ENCODE data around the gene PLS3. TPM values are rescaled to one million over a fixed set of nuclear protein-coding genes. Genes with fewer than 3 reads are reported as not detected.

PLS3 gene
- total RNA-seq, 4 donors from 2014 or later, result 11.0 to 23.1 (median 13.1) TPM

DNA sequence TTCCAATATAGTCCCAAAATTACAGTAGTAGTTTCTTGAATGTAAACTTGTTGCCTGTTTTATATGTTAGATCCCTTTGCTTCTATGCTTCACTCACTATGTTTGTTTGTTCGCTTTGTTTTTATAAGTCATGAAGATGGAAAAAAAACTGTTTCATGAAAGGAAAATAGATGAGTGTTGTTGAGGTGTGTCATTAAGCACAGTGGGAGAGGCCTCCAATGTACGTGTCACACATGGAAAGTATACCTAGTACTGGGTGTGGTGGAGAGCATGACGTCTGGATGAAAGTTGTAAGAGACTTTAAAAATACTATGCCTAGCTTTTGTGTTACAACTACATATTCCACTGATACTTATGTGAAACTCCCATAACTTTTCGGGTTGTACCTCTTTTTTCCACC is 28.4 kb downstream of the PLS3 start:
- no peak overlapping the region for H3K4me3 ChIP-seq
- no peak for TF ChIP-seq POLR2A (IDR thresholded peaks at IDR 0.05)
- TF ChIP-seq, protein P1, sequence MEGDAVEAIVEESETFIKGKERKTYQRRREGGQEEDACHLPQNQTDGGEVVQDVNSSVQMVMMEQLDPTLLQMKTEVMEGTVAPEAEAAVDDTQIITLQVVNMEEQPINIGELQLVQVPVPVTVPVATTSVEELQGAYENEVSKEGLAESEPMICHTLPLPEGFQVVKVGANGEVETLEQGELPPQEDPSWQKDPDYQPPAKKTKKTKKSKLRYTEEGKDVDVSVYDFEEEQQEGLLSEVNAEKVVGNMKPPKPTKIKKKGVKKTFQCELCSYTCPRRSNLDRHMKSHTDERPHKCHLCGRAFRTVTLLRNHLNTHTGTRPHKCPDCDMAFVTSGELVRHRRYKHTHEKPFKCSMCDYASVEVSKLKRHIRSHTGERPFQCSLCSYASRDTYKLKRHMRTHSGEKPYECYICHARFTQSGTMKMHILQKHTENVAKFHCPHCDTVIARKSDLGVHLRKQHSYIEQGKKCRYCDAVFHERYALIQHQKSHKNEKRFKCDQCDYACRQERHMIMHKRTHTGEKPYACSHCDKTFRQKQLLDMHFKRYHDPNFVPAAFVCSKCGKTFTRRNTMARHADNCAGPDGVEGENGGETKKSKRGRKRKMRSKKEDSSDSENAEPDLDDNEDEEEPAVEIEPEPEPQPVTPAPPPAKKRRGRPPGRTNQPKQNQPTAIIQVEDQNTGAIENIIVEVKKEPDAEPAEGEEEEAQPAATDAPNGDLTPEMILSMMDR (IDR thresholded peaks at IDR 0.05), result no peak
- no peak for DNase-seq

DNA sequence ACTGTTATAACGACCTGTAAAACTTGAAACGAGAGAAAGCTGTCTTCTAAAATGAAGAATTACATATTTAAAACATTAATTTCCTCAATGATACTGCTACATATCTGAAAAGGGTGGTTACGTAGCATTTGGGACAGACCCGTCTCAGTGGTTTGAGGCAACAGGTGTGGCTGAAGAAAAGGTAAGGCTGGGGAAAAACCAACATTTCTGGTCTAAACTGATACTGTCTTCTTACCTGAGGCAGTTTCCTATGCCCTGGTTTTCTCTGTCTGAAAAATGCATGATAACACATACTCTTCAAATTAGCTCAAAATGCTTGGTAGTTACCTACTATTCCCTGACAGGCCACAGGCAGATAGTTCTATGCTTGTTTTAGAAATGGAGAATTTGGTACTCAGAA is 30.4 kb downstream of the PLS3 start:
- no peak overlapping the region for H3K27ac ChIP-seq
- no peak for DNase-seq
- H3K4me1 ChIP-seq, result no peaks in the 10 kb centered on the region
- no peaks in the 10 kb centered on the region for H3K36me3 ChIP-seq
- no peaks in the 10 kb centered on the region for H3K27me3 ChIP-seq
- no peaks in the 10 kb centered on the region for H3K9me3 ChIP-seq
- no peak overlapping the region for H3K4me3 ChIP-seq
- TF ChIP-seq POLR2A (IDR thresholded peaks at IDR 0.05), result no peak
- TF ChIP-seq, protein P1 (IDR thresholded peaks at IDR 0.05), result no peak

More for the DNA sequence above, 28.4 kb downstream of the PLS3 start:
- H3K27me3 ChIP-seq, result no peaks in the 10 kb centered on the region
- H3K27ac ChIP-seq, result no peak overlapping the region
- no peaks in the 10 kb centered on the region for H3K36me3 ChIP-seq
- H3K4me1 ChIP-seq, result no peaks in the 10 kb centered on the region
- H3K9me3 ChIP-seq, result no peaks in the 10 kb centered on the region

DNA sequence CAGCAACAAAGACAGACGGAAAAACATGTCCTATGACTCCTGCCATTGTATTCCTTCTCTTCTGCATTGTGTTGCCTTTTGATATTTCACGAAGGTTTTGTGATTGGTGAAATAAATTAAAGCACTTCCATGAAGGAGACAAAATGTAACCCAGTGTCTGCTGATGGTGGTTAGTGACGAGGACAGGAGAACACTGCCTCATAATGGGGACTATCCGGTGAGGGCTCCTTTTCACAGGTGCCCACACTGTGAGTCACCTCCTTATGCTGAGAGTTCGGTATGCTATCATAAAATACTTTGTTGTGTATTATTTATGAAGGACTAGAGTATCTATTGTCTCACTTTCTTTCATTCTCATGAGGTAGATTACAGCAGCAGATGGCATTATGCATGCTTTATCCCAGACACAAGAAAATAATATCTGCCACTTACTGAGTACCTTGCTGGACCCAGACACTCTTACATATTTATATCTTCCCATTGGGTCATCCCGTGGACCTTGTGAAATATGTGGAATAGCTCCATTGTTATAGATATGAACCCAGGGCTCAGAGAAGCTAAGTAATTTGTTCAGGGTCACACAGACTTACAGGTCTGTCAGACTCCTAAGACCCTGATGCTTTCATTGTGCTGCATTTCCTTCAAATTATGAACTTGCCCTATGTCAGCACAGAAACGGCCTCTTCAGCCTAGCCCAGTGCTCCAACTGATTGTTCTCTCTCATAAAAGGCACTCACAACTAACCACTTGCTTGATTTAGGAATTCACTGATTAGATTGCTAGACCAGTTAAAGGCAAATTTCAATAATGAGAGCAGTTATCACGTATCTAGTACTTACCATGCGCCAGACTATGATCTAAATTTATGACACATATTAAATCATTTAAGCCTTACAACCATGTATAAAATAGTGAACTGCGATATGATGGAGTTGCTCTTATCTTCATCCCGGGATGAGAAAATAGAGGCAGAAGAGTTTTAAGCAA is 31.2 kb downstream of the PLS3 start:
- Histone ChIP-seq H3K27me3 (no peaks in the 10 kb centered on the region), H3K9me3 (no peaks in the 10 kb centered on the region), H3K36me3 (no peaks in the 10 kb centered on the region), H3K4me3 (no peak overlapping the region), H3K27ac (no peak overlapping the region), H3K4me1 (no peaks in the 10 kb centered on the region)
- DNase-seq, result no peak
- TF ChIP-seq, protein P1 (IDR thresholded peaks at IDR 0.05), result no peak

DNA sequence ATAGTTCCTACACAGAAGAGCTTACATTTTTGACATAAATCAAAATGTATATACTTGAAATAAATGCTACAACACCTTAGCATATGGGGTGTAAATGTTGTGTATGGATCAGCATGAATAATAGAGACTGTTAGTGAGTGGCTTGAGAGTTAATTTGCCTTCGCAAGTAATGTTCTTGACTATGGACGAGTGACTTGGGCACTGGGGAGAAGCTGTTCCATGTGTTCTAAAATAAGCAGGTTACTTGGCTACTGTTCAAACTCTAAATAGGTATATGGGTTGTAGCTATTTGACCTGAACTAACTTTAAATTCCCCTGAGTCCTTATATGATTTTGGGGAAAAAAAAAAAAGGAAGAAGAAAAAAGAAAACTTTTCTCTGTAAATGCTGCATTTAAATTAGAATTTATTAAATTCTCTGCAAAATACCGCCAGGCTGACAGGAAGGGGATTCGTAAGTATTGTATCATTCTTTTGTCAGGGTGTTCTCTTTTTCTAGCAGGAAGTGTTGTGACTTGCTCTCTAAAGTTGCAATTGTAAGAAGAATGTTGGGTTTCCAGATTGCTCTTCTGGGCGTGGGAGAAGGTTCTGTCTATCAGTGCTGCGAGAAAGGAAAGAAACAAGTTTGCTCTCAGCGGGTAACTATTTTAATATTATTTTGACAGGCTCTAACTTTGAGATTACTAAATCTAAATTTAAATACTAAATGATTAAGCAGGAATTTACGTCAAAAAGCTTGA is 32.2 kb downstream of the PLS3 start:
- Histone ChIP-seq H3K4me1 (no peaks in the 10 kb centered on the region), H3K27ac (no peak overlapping the region), H3K9me3 (no peaks in the 10 kb centered on the region), H3K27me3 (no peaks in the 10 kb centered on the region), H3K4me3 (no peak overlapping the region), H3K36me3 (no peaks in the 10 kb centered on the region)
- DNase-seq, result no peak
- TF ChIP-seq, protein P1 (IDR thresholded peaks at IDR 0.05), result no peak
- no peak for TF ChIP-seq POLR2A (IDR thresholded peaks at IDR 0.05)

DNA sequence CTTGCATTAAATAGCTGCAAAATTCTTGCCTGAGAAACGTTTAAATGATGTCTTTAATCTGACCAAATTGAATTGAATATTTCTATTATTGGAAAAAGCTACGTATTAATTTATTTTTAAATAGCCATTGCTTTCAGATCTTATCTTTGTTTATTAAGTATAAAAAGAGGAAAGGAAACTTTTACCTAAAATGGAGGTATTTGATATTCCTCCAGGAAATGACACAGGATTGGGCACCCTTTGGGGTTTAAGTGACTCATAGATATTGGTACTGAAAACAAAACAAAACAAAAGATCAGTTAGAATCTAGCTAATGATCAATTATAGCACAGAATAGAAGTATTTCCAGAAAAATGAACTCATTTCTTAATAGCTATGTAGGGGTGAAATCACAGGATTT is 34.1 kb downstream of the PLS3 start:
- no peak overlapping the region for H3K27ac ChIP-seq
- no peak for DNase-seq
- no peak for TF ChIP-seq POLR2A (IDR thresholded peaks at IDR 0.05)
- TF ChIP-seq, protein P1 (IDR thresholded peaks at IDR 0.05), result no peak
- no peaks in the 10 kb centered on the region for H3K36me3 ChIP-seq
- no peaks in the 10 kb centered on the region for H3K27me3 ChIP-seq
- no peaks in the 10 kb centered on the region for H3K9me3 ChIP-seq
- H3K4me1 ChIP-seq, result no peaks in the 10 kb centered on the region
- H3K4me3 ChIP-seq, result no peak overlapping the region
